ENCODE measurements around the gene KRT75.
"Not testable (repeated sequence)": the region's sequence is repeated elsewhere in the genome, so short reads cannot be mapped to it uniquely, and the experiment has no call there.

Gene KRT75
- 0 reads per million in 2 donors for total RNA-seq

- DNase-seq = no peak
These were observed at the start of gene KRT75 for GRCh38 chr12:52434081-52434733. KRT75 (minus strand) TSS chr12:52434371; CDS start chr12:52434304, 67 bp downstream.

DNA sequence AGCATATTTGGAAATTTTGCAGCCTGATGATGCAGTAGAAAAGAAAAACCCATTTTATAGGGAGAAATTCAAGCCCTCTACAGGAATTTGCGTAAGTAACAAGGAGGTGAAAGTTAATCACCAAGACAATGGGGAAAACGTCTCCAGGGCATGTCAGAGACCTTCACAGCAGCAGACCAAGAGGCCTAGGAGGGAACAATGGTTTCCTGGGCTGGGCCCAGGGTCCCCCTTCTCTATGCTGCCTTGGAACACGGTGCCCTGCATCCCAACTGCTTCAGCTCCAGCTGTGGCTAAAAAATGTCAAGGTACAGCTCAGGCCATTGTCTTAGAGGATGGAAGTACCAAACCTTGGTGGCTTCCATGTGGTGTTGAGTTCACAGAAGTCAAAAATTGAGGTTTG, 45.9 kb upstream of the KRT75 start:
- DNase-seq = no peak

DNA sequence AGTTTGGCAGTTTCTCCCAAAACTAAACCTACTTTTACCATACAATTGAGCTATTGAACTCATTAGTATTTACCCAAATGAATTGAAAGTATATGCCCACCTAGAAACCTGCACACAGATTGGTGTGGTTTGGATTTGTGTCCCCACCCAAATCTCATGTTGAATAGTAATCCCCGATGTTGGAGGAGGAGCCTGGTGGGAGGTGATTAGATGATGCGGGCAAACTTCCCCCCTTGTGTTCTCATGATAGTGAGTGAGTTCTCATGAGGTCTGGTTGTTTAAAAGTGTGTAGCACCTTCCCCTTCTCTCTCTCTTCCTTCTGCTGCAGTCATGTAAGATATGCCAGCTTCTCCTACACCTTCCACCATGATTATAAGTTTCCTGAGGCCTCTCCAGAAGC, 43.5 kb upstream of the KRT75 start:
- no peak for DNase-seq

- no peak for DNase-seq
These were observed 40.0 kb upstream of the KRT75 start for GRCh38 chr12:52474212-52474611.

GRCh38 chr12:52473768-52474167, 39.6 kb upstream of the KRT75 start, which contains the start of gene KRT6C:
KRT6C (minus strand) TSS chr12:52473805; CDS start chr12:52473737, 68 bp downstream.
- DNase-seq = no peak

- no peak for DNase-seq
These were observed 35.7 kb upstream of the KRT75 start for GRCh38 chr12:52469853-52470252.

- no peak for DNase-seq
These were observed 30.7 kb upstream of the KRT75 start for GRCh38 chr12:52464897-52465296.

DNA sequence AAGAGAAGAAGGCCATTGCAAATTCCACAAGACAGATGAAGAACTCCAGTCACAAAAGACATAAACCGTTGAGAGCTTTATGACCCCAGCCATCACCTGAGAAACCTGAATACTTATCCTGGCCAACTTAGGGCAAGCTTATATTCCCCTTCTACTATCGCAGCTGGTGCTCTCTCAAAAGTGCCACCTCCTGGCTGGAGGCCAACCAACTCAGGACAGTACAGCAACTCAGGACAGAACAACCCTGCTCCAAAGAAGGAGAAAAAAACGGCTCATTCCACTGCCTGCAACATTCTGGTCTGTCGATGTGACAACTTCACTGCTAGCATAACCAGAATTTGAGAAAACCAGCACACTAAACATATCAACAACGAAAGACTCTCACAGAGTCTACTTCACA, 27.5 kb upstream of the KRT75 start:
- DNase-seq = no peak

GRCh38 chr12:52458861-52459260, 24.7 kb upstream of the KRT75 start:
- DNase-seq = no peak

DNA sequence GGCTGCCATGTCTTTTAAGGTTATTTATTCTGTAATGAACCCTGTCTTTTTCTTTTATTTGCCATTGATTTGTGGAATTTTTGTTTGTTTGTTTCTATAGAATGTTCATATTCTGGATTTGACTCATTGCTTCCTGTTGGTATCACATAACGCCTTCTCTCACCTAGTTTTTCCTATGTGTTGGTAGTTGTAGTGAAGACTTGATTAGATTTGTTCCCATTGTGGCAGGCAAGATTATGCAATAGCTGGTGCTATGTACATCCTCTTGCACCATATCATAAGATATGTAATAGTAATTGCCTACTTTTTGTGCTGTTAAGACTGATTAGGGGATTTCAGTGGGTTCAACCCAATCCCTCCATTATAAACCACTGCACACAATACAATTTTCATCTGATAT, 21.6 kb upstream of the KRT75 start:
- DNase-seq = no peak

- DNase-seq = no peak
These were observed 20.4 kb upstream of the KRT75 start for GRCh38 chr12:52454411-52455201.

DNA sequence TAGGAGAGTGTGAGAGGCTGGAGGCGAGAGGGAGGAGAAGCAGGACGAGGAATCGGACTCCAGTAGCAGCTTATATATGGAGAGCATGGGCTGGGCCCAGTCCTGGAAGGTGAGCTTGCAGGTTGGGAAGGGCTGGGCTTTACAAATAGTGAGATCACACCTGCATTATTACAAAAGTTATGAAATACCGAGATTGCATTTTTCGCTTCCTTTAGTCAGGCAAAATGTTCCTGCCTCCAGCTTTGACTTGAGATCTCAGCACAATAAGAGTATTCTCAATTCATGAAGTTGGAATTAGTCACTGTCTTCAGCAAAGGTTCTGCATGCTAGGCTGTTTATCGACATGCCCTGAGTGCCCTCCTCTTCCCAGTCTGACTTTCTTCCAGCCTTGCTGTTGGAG, 17.9 kb upstream of the KRT75 start, which contains the start of gene KRT6B:
Gene KRT6B (minus strand): TSS at position 46 of the 400 bp plus-strand sequence. CDS start 68 bp downstream, outside the sequence.
- DNase-seq = no peak

DNA sequence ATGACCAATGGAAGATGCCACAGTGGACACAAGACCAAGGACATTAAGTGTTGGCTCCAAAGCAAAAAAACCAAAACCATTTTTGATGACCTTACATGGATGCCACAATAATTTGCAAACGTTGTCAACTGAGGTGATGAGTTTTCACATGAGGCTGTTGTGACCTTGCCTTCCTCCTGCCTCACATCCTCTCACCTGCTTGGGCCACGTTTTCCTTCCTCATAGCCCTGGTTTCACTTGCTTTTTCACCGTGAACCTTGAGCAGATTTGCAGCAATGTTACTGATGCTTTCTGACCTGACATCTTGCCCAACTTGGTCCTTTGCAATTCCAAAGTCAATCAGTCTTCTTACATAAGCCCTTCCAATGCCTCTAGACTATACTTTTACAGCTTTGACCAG, 14.1 kb upstream of the KRT75 start:
- DNase-seq = no peak

GRCh38 chr12:52447196-52447595, 13.0 kb upstream of the KRT75 start:
- not testable (repeated sequence) for DNase-seq

DNA sequence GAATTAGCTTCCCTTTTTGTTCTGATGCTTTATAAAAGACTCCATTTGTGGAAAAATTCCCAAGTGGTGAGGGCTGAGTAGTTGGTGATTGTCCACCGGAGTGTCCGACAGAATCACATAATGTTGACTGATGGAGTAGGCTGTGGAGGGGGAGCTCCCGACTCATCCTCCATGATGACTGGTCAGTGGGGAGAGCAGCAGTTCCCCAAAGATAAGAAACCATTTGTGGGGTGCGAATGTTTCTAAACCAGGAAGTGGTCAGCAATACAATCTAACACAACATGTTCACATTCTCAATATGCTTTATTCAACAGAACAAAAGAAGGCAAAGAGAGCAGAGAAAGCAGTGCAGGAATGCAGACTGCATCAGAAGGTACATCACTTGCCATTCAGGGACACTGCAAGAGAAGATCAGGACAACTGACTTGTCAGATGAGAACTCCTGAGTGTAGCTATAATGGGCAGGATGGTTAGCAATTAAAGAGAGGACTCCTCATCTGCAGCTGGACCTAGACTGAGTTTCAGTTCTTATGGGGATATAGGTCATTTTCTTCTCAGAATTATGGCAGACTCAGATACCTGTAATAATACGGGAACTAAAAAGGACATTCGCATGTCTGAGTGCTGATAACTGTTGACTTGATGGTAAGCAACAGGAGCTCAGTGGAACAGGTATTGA, 12.3 kb upstream of the KRT75 start:
- DNase-seq = no peak

DNA sequence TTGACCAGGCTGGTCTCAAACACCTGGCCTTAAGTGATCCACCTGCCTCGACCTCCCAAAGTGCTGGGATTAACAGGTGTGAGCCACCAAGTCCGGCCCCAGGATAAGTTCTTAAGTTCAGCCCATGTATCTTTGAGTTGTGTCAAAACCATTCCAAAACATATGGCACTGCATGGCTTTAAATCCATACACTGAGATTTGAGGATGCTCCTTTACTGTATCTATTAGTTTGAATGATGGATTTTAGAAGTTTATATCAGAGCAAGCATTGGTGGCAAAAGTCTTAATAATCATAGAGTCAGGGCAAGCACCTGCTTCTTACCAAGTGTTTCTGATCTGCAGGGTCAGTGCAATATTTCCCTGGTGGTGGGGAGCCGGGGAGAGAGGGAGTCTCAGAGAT, 11.7 kb upstream of the KRT75 start:
- DNase-seq = no peak

GRCh38 chr12:52444647-52445595, 10.8 kb upstream of the KRT75 start:
- no peak for DNase-seq

DNA sequence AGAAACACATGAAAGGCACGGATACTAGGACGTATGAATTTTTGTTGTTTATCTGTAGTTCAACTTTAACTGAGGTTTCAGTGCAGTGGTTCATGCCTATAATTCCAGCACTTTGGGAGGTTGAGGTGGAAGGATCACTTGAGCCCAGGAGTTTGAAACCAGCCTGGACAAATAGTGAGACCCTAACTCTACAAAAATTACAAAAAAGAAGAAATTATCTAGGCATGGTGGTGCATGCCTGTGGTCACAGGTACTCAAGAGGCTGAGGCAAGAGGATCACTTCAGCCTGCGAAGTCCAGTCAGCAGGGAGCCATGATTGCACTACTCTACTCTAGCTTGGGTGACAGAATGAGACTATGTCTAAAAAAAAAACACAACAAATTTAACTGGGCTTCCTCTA, 9.8 kb upstream of the KRT75 start:
- DNase-seq = no peak

- no peak for DNase-seq
These were observed 8.5 kb upstream of the KRT75 start for GRCh38 chr12:52442600-52443061.

DNA sequence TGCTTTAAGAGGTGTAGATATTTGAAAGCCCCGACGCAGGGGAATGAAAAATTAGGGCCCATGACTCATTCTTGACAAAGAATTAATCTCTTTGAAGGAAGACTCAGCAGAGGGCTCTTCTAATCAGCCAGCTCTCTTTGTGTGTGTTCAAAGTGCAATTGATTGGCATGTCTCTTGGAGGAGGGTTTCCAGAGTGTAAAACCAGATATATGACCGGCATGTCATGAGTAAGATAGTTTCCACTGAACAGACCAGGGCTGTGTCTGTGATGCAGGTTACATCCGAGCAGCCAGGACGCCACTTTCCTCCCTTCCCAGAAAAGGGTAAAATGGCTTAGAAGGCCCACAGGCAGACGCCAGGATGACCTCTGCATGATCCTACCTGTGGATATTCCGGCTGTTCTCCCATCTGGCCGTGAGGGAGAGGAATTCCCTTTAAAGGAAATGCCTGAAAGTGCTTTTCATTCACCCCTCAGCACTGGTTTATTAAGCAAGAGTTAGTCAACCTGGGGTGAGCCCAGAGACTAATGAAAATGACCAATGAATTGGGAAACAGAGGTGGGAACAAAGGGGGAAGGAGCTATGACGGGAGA, 7.2 kb upstream of the KRT75 start:
- DNase-seq = no peak

DNA sequence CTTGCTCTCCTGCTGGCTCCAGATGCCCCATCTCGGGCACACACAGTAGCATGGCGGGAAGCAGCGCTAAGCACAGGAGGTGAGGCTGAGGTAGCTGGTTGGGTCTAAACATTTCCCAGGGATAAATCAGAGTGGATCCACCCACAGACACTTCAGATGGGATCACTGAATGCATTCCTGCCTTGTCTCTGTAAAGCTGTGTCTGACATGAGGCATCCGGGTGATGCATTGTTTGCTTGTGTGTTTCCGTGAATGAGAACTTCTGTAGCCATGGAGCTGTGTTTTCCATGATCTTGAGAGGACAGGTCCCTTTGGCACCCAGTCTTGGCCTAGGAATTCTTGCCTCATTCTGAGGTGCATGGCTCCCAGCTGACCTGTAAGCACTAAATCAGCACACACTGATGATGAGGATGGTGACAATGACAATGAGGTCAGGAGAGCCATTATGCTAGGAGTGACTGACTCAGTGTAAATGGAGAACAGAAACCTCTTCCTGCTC, 6.7 kb upstream of the KRT75 start:
- DNase-seq = no peak

- no peak for DNase-seq
These were observed 5.7 kb upstream of the KRT75 start for GRCh38 chr12:52439845-52440244.
